ENCODE results near the gene MAGT1.

DNA sequence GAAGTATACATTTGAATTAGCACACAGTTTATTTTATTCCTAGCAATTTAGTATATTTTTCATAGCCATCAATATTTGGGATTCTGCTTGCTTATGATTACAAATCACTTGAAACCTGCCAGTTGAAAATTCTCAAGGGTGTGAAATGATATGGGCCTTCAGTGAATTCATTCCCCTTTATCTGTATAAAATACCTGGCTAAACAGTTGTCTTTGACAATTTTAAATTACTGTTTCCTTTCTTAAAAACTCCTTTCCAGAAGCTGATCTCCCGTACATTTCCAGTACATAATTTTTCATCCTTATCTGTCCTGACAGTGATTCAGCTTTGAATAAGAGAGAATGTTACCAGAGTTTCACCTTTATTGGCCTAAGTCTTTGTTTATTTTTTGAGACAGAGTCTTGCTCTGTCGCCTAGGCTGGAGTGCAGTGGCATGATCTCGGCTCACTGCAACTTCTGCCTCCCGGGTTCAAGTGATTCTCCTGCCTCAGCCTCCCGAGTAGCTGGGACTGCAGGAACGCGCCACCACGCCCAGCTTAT, 29.2 kb upstream of the MAGT1 start:
- TF ChIP-seq BHLHE40 (IDR thresholded peaks at IDR 0.05; ENCODE audit: borderline replicate concordance): no peak
- no peak for TF ChIP-seq HDGF (IDR thresholded peaks at IDR 0.05; ENCODE audit: borderline replicate concordance)
- TF ChIP-seq ZNF384 (IDR thresholded peaks at IDR 0.05): no peak
- TF ChIP-seq FOXA1 (IDR thresholded peaks at IDR 0.05): no peak
- TF ChIP-seq SUZ12 (IDR thresholded peaks at IDR 0.05): no peak
